Spinal cord (tissue), 4 donors: ENCODE results near the gene PLS1. TPM values are rescaled to one million over a fixed set of nuclear protein-coding genes. Genes with fewer than 3 reads are reported as not detected.

Experiments used
- polyA plus RNA-seq, 2 donors: library from polyadenylated mRNA; unstranded; fragments of 120-200 nt; gene quantifications; one replicate each; pipeline ENCODE4 v1.2.1, GENCODE V29; 2013; ENCODE audit not compliant: insufficient read length in 2 of 2
- small RNA-seq: library from RNA; depleted of rRNA; stranded (forward); fragments of <200 nt; gene quantifications from one replicate; pipeline ENCODE3, GENCODE V24; 2014; ENCODE audit warnings: low replicate concordance
- total RNA-seq, 2 donors: library from RNA; depleted of rRNA in 1 of 2; stranded (reverse); fragments of 120-200 nt in 1 of 2; fragments of >200 nt in 1 of 2; gene quantifications; one replicate each; pipeline versions ENCODE4 v1.2.3 to v1.2.4, GENCODE V29; 2013 to 2014

PLS1 gene
- total and polyA plus RNA-seq, 4 donors, result 3.1 to 4.7 (median 3.6) TPM

Small RNAs within 50 kb of the gene (small RNA-seq; reads per million reads assigned to genes)
- gene RNA5SP143, result not detected

Other genes with a start within 250 kb of the PLS1 start
- gene XRN1, start 148.4 kb upstream of the PLS1 start, total RNA-seq, result 10 to 100 TPM; 34.6 to 75.5 TPM
- 10 to 100 TPM; 11.6 to 13.5 TPM for gene XRN1, start 148.4 kb upstream of the PLS1 start, polyA plus RNA-seq
- 10 to 100 TPM; 22.3 to 44.3 TPM for gene ATR, start 17.7 kb upstream of the PLS1 start, total RNA-seq
- gene ATR, start 17.7 kb upstream of the PLS1 start, polyA plus RNA-seq, result 10 to 100 TPM; 18.0 to 21.2 TPM
- gene TRPC1, start 127.6 kb downstream of the PLS1 start, total RNA-seq, result 10 to 100 TPM; 32.1 to 73.5 TPM
- 10 to 100 TPM; 17.7 to 18.0 TPM for gene TRPC1, start 127.6 kb downstream of the PLS1 start, polyA plus RNA-seq